K562 (cell line): ENCODE results near the gene ADAM30. TPM values are rescaled to one million over a fixed set of nuclear protein-coding genes. Genes with fewer than 3 reads are reported as not detected.

Experiments used
- ATAC-seq: fragments of 200-7000 bp; cut with Tn5 transposase; 3 replicates; pipeline ENCODE4 v1.9.1; 2020; ENCODE audit warnings: moderate library complexity
- BruUV-seq: library from RNA; stranded (reverse); fragments of 400-500 nt; replicated peaks from 2 replicates; lab custom pipeline; 2021; lab: Mats Ljungman, UMichigan
- CTCF ChIA-PET: fragments of 300-600 bp; formaldehyde crosslinking; extraction: SDS; loops from one replicate; lab custom pipeline; 2021; ENCODE audit warnings: low intra/inter-chr PET ratio; lab: Yijun Ruan, JAX
- POLR2A ChIA-PET: fragments of 300-600, 350-650 bp; sonication (Branson Sonifier 250); formaldehyde crosslinking; extraction: SDS; loops from one replicate; lab custom pipeline; 2021; ENCODE audit warnings: antibody characterized with exemption, inconsistent platforms; lab: Yijun Ruan, JAX
- DNase-seq, 4 experiments: peaks; one replicate each; pipeline versions ENCODE4 v3.0.0 to v3.0.0-alpha.2; 2011 to 2018; ENCODE audit warnings: low spot score in 3 of 4, mixed read lengths in 3 of 4; ENCODE audit errors: extremely low read depth in 1 of 4
- FAIRE-seq: peaks from 2 replicates; lab custom pipeline; 2011; peaks lifted over from hg19 to GRCh38; lab: Jason Lieb, UNC
- H2AFZ ChIP-seq: 2 replicates; pipeline ENCODE4 v1.6.0; 2011; ENCODE audit warnings: low read depth, low read length, control low read depth, inconsistent platforms
- H3K27ac ChIP-seq: fragments of 200-600 bp; 3 replicates; pipeline ENCODE4 v1.8.0; 2011; ENCODE audit warnings: low read depth, mild to moderate bottlenecking, control low read depth, inconsistent platforms, low read length, moderate library complexity, mixed read lengths; ENCODE audit errors: extremely low read depth
- H3K27me3 ChIP-seq, 2 experiments: fragments of 300-600 bp in 1 of 2; 2 replicates in 1 of 2; 3 replicates in 1 of 2; pipeline versions ENCODE4 v1.6.0 to v1.8.0; 2011; ENCODE audit warnings: inconsistent platforms in 2 of 2, low read length in 2 of 2, mild to moderate bottlenecking in 1 of 2, mixed read lengths in 1 of 2, moderate library complexity in 1 of 2; ENCODE audit not compliant: control insufficient read depth in 2 of 2, insufficient read depth in 2 of 2
- H3K36me3 ChIP-seq: fragments of 300-600 bp; 3 replicates; pipeline ENCODE4 v1.8.0; 2011; ENCODE audit warnings: mild to moderate bottlenecking, low read length, inconsistent platforms; ENCODE audit not compliant: control insufficient read depth, insufficient read depth
- H3K4me1 ChIP-seq, 2 experiments: fragments of 200-600 bp in 1 of 2; replicated peaks in 1 of 2; 2 replicates in 1 of 2; 3 replicates in 1 of 2; pipeline versions ENCODE4 v1.5.1 to v1.8.0; 2011; ENCODE audit warnings: inconsistent platforms in 2 of 2, low read length in 2 of 2, mild to moderate bottlenecking in 1 of 2, mixed read lengths in 1 of 2, moderate library complexity in 1 of 2; ENCODE audit not compliant: control insufficient read depth in 2 of 2, insufficient read depth in 2 of 2
- H3K4me2 ChIP-seq: 2 replicates; pipeline ENCODE4 v1.6.1; 2011; ENCODE audit warnings: low read length, control low read depth, inconsistent platforms, mixed read lengths; ENCODE audit not compliant: insufficient read depth
- H3K4me3 ChIP-seq: fragments of 200-600 bp; sonication (generic), shearing (Covaris generic); 2 replicates; pipeline ENCODE4 v1.5.1; 2016; ENCODE audit warnings: control low read depth, inconsistent platforms
- H3K79me2 ChIP-seq: fragments of 200-600 bp; 3 replicates; pipeline ENCODE4 v1.8.0; 2011; ENCODE audit warnings: low read length, inconsistent platforms; ENCODE audit not compliant: control insufficient read depth, insufficient read depth
- H3K9ac ChIP-seq, 2 experiments: 2 replicates each; pipeline versions ENCODE4 v1.6.0 to v1.6.1; 2011; ENCODE audit warnings: low read depth in 2 of 2, low read length in 2 of 2, control low read depth in 1 of 2, inconsistent platforms in 1 of 2, mild to moderate bottlenecking in 1 of 2, mixed read lengths in 1 of 2; ENCODE audit not compliant: insufficient read depth in 1 of 2
- H3K9me1 ChIP-seq: one replicate; pipeline ENCODE4 v1.6.0; 2011; ENCODE audit warnings: inconsistent platforms, mild to moderate bottlenecking, low read length, moderate library complexity; ENCODE audit not compliant: control insufficient read depth, insufficient read depth
- H3K9me3 ChIP-seq: replicated peaks from 2 replicates; pipeline ENCODE4 v1.5.1; 2011; ENCODE audit warnings: low read depth, low read length, inconsistent platforms; ENCODE audit not compliant: control insufficient read depth, insufficient read depth
- H4K20me1 ChIP-seq: replicated peaks from 2 replicates; pipeline ENCODE4 v1.6.1; 2011; ENCODE audit warnings: low read length, inconsistent platforms, mixed read lengths; ENCODE audit not compliant: control insufficient read depth, insufficient read depth
- CBFB ChIP-seq: sonication (generic); formaldehyde crosslinking; IDR thresholded peaks from 2 replicates; pipeline ENCODE4 v1.4.0; 2020; ENCODE audit warnings: mild to moderate bottlenecking, missing genetic modification reagents
- ESRRB ChIP-seq: fragments of 250-450 bp; sonication (Bioruptor Pico); IDR thresholded peaks from 2 replicates; pipeline ENCODE4 v1.5.0; 2020; ENCODE audit warnings: mild to moderate bottlenecking, moderate library complexity, borderline replicate concordance
- ETV6 ChIP-seq, 3 experiments: fragments of 150-350 bp in 1 of 3; sonication (generic) in 1 of 3; formaldehyde crosslinking in 1 of 3; IDR thresholded peaks; 2 replicates each; pipeline versions ENCODE4 v1.6.1 to v1.8.0; 2014 to 2022; ENCODE audit warnings: borderline replicate concordance in 2 of 3, low read depth in 2 of 3, antibody characterized with exemption in 1 of 3, low read length in 1 of 3, mild to moderate bottlenecking in 1 of 3, missing genetic modification reagents in 1 of 3
- FOXO4 ChIP-seq: fragments of 450-650 bp; formaldehyde crosslinking; IDR thresholded peaks from 2 replicates; pipeline ENCODE4 v1.4.0; 2020; ENCODE audit warnings: mild to moderate bottlenecking, moderate library complexity
- KAT8 ChIP-seq: fragments of 450-650 bp; IDR thresholded peaks from 2 replicates; pipeline ENCODE4 v1.6.1; 2016; ENCODE audit warnings: low read depth, mild to moderate bottlenecking
- MTA2 ChIP-seq: fragments of 450-650 bp; IDR thresholded peaks from 2 replicates; pipeline ENCODE4 v1.6.1; 2016; ENCODE audit warnings: low read depth
- NCOR1 ChIP-seq: fragments of 450-650 bp; IDR thresholded peaks from 2 replicates; pipeline ENCODE4 v1.6.1; 2016; ENCODE audit warnings: mild to moderate bottlenecking, moderate library complexity
- PHB ChIP-seq: fragments of 250-450 bp; sonication (Bioruptor Pico); IDR thresholded peaks from 2 replicates; pipeline ENCODE4 v1.5.0; 2021
- SIN3B ChIP-seq: fragments of 450-650 bp; IDR thresholded peaks from 2 replicates; pipeline ENCODE4 v1.6.1; 2017; ENCODE audit warnings: low read depth, mild to moderate bottlenecking, moderate library complexity
- SNRNP70 ChIP-seq: fragments of 200-400 bp; formaldehyde crosslinking; optimal IDR thresholded peaks from 2 replicates; pipeline ENCODE3; 2017; ENCODE audit warnings: low read depth, low read length
- WGBS: fragments of 100-300 bp; shearing (Covaris generic); methylation state at CpG from one replicate; pipeline ENCODE4 v1.1.6; 2016; ENCODE audit warnings: low coverage, mixed read lengths; ENCODE audit not compliant: insufficient coverage; ENCODE audit errors: missing lambda C conversion rate; 5-methylcytosine and 5-hydroxymethylcytosine counted together
- in situ Hi-C: fragments of 300-500 bp; cut with MboI; formaldehyde crosslinking; loops from 4 replicates; pipeline ENCODE4 v1.15.0; 2018; ENCODE audit warnings: inconsistent platforms, mixed read lengths
- intact Hi-C: fragments of 100-400 bp; cut with micrococcal nuclease; formaldehyde crosslinking; loops from 2 replicates; pipeline ENCODE4 v1.14.2; 2022
- polyA plus RNA-seq, 8 experiments: library from polyadenylated mRNA; depleted of rRNA in 4 of 8; stranded (reverse) in 5 of 8; unstranded in 3 of 8; fragments of >200 nt; fragmentation: Nextera tagmentation in 2 of 8; fragmentation: Illumina TruSeq in 1 of 8; extraction: Ambion mirVana in 2 of 8; extraction: Trizol in 1 of 8; gene quantifications; 2 replicates each; pipeline versions ENCODE4 v1.2.1 to v1.2.3, GENCODE V29; 2011 to 2014; ENCODE audit warnings: inconsistent platforms in 1 of 8, missing spikeins in 1 of 8
- total RNA-seq, 7 experiments: library from RNA; depleted of rRNA in 6 of 7; stranded (reverse); fragments of >200 nt in 6 of 7; fragmentation: Illumina TruSeq in 2 of 7; extraction: Trizol in 2 of 7; gene quantifications; 2 replicates each; pipeline versions ENCODE4 v1.2.1 to v1.2.3, GENCODE V29; 2011 to 2021; ENCODE audit warnings: low replicate concordance in 1 of 7
- TF ChIP-seq, protein P1 (sequence below): sonication (generic); formaldehyde crosslinking; IDR thresholded peaks from 2 replicates; pipeline ENCODE4 v1.8.0; 2023; ENCODE audit warnings: missing genetic modification reagents, mild to moderate bottlenecking, borderline replicate concordance
- TF ChIP-seq, protein P2 (sequence below): sonication (generic); formaldehyde crosslinking; IDR thresholded peaks from 2 replicates; pipeline ENCODE4 v1.8.1; 2023; ENCODE audit warnings: mild to moderate bottlenecking, missing genetic modification reagents

Gene ADAM30
- total and polyA plus RNA-seq, 9 of the 15 experiments (the other 6 are each of a cell fraction or from before 2014, with no cell fraction given) = not detected

- DNase-seq (no peak), ATAC-seq (no peak), FAIRE-seq (no peak)
- H3K27me3 ChIP-seq = no peaks in the 10 kb centered on the region
- intact Hi-C loops (no loop called here), in situ Hi-C loops (no loop called here)
- H3K4me2 ChIP-seq = no peak overlapping the region
- ChIA-PET CTCF (no interaction called here), POLR2A (no interaction called here)
- H3K4me1 ChIP-seq = peaks cover 0 to 8% of the 10 kb centered on the region in 2 experiments; a peak in 2 of 5 replicates
- BruUV-seq = no TSS peak
- no peak overlapping the region for H3K27ac ChIP-seq
- H3K9me1 ChIP-seq = no peaks in the 10 kb centered on the region
- H3K4me3 ChIP-seq = no peak overlapping the region
- H3K9me3 ChIP-seq = no peaks in the 10 kb centered on the region
- no peaks in the 10 kb centered on the region for H3K79me2 ChIP-seq
- WGBS = 21% methylated on average over 12 of the region's 12 CpGs
- H4K20me1 ChIP-seq = no peaks in the 10 kb centered on the region
- H3K9ac ChIP-seq = no peak overlapping the region
- H3K36me3 ChIP-seq = no peaks in the 10 kb centered on the region
- H2AFZ ChIP-seq = no peak overlapping the region
- TF ChIP-seq ESRRB (CRISPR knock-in tag) (no peak), KAT8 (no peak), MTA2 (no peak), FOXO4 (CRISPR knock-in tag) (no peak), CBFB (CRISPR knock-in tag) (no peak), SIN3B (no peak), SNRNP70 (no peak), PHB (CRISPR knock-in tag) (no peak), NCOR1 (peak; percentile 42; the same call in 1 of the 2 replicates), ETV6 (IDR thresholded peaks at IDR 0.05; ENCODE audit: borderline replicate concordance in 1 of 2, low read depth in 2 of 2, low read length in 1 of 2) (no peak), ETV6 (CRISPR knock-in tag; IDR thresholded peaks at IDR 0.05; ENCODE audit: borderline replicate concordance) (no peak)
- TF ChIP-seq, protein P1, sequence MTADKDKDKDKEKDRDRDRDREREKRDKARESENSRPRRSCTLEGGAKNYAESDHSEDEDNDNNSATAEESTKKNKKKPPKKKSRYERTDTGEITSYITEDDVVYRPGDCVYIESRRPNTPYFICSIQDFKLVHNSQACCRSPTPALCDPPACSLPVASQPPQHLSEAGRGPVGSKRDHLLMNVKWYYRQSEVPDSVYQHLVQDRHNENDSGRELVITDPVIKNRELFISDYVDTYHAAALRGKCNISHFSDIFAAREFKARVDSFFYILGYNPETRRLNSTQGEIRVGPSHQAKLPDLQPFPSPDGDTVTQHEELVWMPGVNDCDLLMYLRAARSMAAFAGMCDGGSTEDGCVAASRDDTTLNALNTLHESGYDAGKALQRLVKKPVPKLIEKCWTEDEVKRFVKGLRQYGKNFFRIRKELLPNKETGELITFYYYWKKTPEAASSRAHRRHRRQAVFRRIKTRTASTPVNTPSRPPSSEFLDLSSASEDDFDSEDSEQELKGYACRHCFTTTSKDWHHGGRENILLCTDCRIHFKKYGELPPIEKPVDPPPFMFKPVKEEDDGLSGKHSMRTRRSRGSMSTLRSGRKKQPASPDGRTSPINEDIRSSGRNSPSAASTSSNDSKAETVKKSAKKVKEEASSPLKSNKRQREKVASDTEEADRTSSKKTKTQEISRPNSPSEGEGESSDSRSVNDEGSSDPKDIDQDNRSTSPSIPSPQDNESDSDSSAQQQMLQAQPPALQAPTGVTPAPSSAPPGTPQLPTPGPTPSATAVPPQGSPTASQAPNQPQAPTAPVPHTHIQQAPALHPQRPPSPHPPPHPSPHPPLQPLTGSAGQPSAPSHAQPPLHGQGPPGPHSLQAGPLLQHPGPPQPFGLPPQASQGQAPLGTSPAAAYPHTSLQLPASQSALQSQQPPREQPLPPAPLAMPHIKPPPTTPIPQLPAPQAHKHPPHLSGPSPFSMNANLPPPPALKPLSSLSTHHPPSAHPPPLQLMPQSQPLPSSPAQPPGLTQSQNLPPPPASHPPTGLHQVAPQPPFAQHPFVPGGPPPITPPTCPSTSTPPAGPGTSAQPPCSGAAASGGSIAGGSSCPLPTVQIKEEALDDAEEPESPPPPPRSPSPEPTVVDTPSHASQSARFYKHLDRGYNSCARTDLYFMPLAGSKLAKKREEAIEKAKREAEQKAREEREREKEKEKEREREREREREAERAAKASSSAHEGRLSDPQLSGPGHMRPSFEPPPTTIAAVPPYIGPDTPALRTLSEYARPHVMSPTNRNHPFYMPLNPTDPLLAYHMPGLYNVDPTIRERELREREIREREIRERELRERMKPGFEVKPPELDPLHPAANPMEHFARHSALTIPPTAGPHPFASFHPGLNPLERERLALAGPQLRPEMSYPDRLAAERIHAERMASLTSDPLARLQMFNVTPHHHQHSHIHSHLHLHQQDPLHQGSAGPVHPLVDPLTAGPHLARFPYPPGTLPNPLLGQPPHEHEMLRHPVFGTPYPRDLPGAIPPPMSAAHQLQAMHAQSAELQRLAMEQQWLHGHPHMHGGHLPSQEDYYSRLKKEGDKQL = no peak
- TF ChIP-seq, protein P2, sequence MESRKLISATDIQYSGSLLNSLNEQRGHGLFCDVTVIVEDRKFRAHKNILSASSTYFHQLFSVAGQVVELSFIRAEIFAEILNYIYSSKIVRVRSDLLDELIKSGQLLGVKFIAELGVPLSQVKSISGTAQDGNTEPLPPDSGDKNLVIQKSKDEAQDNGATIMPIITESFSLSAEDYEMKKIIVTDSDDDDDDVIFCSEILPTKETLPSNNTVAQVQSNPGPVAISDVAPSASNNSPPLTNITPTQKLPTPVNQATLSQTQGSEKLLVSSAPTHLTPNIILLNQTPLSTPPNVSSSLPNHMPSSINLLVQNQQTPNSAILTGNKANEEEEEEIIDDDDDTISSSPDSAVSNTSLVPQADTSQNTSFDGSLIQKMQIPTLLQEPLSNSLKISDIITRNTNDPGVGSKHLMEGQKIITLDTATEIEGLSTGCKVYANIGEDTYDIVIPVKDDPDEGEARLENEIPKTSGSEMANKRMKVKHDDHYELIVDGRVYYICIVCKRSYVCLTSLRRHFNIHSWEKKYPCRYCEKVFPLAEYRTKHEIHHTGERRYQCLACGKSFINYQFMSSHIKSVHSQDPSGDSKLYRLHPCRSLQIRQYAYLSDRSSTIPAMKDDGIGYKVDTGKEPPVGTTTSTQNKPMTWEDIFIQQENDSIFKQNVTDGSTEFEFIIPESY (CRISPR knock-in tag) = no peak
These were observed 16.5 kb downstream of the ADAM30 start for GRCh38 chr1:119879510-119880434.
